OCI-LY7 (cell line): ENCODE results near the gene LAMA2. TPM values are rescaled to one million over a fixed set of nuclear protein-coding genes. Genes with fewer than 3 reads are reported as not detected.

Experiments
- BruUV-seq: library from RNA; stranded (reverse); fragments of 400-500 nt; replicated peaks from 2 replicates; lab custom pipeline; 2021; lab: Mats Ljungman, UMichigan
- CTCF ChIA-PET: fragments of 300-600 bp; sonication (Branson Sonifier 250); formaldehyde crosslinking; loops from one replicate; lab custom pipeline; 2022; ENCODE audit warnings: antibody characterized with exemption; ENCODE audit not compliant: unreplicated experiment; lab: Charles Lee
- POLR2A ChIA-PET: fragments of 300-600 bp; sonication (Branson Sonifier 250); formaldehyde crosslinking; loops from one replicate; lab custom pipeline; 2022; ENCODE audit warnings: antibody characterized with exemption; lab: Charles Lee
- DNase-seq: peaks from one replicate; pipeline ENCODE4 v3.0.0-alpha.2; 2015; ENCODE audit warnings: low spot score
- H2AFZ ChIP-seq: fragments of 200-600 bp; sonication (generic), shearing (Covaris generic); 2 replicates; pipeline ENCODE4 v1.6.1; 2014; ENCODE audit warnings: mild to moderate bottlenecking, antibody characterized with exemption, low read length, moderate library complexity
- H3K27ac ChIP-seq: fragments of 200-600 bp; sonication (generic); 2 replicates; pipeline ENCODE4 v1.5.1; 2014; ENCODE audit warnings: mixed run types, low read depth, mild to moderate bottlenecking, moderate library complexity, low read length, inconsistent platforms; ENCODE audit not compliant: poor library complexity, severe bottlenecking
- H3K36me3 ChIP-seq: fragments of 200-600 bp; sonication (generic); 2 replicates; pipeline ENCODE4 v1.6.1; 2014; ENCODE audit warnings: mild to moderate bottlenecking, antibody characterized with exemption, low read length, moderate library complexity, mixed read lengths; ENCODE audit not compliant: insufficient read depth
- H3K4me1 ChIP-seq: fragments of 200-600 bp; sonication (generic); 2 replicates; pipeline ENCODE4 v1.5.1; 2014; ENCODE audit warnings: mild to moderate bottlenecking, low read length; ENCODE audit not compliant: insufficient read depth, poor library complexity, severe bottlenecking
- H3K4me2 ChIP-seq: fragments of 200-600 bp; sonication (generic); 2 replicates; pipeline ENCODE4 v1.6.1; 2014; ENCODE audit warnings: mild to moderate bottlenecking, low read length
- H3K4me3 ChIP-seq: fragments of 200-600 bp; sonication (generic); 2 replicates; pipeline ENCODE4 v1.5.1; 2014; ENCODE audit warnings: mild to moderate bottlenecking, low read depth, low read length; ENCODE audit not compliant: poor library complexity, severe bottlenecking
- H3K79me2 ChIP-seq: fragments of 200-600 bp; sonication (generic); 2 replicates; pipeline ENCODE4 v1.6.1; 2016; ENCODE audit warnings: low read depth, mild to moderate bottlenecking, low read length, moderate library complexity, mixed read lengths; ENCODE audit not compliant: insufficient read depth
- H3K9me2 ChIP-seq: fragments of 200-600 bp; sonication (generic); 2 replicates; pipeline ENCODE4 v1.6.1; 2016; ENCODE audit warnings: mild to moderate bottlenecking, low read length, mixed read lengths; ENCODE audit not compliant: insufficient read depth
- H3K9me3 ChIP-seq: fragments of 200-600 bp; sonication (generic); 2 replicates; pipeline ENCODE4 v1.6.1; 2014; ENCODE audit warnings: mild to moderate bottlenecking, mixed run types, low read length, mixed read lengths
- H4K20me1 ChIP-seq: fragments of 200-600 bp; sonication (generic); 2 replicates; pipeline ENCODE4 v1.6.1; 2014; ENCODE audit warnings: mild to moderate bottlenecking, antibody characterized with exemption, low read length, moderate library complexity, mixed read lengths; ENCODE audit not compliant: insufficient read depth
- EZH2phosphoT487 ChIP-seq: fragments of 200-600 bp; sonication (generic); IDR thresholded peaks from 2 replicates; pipeline ENCODE4 v1.6.1; 2018; ENCODE audit warnings: low read depth, borderline replicate concordance, mild to moderate bottlenecking, mixed run types, antibody characterized with exemption, low read length, moderate library complexity, mixed read lengths
- intact Hi-C: fragments of 100-400 bp; cut with micrococcal nuclease; formaldehyde crosslinking; loops from one replicate; pipeline ENCODE4 v1.10.0; 2022; ENCODE audit not compliant: unreplicated experiment
- total RNA-seq, 2 experiments: library from RNA; depleted of rRNA in 1 of 2; stranded (reverse); fragments of >200 nt in 1 of 2; shearing (Covaris generic) in 1 of 2; gene quantifications; 2 replicates each; pipeline ENCODE4 v1.2.3, GENCODE V29; 2014 to 2022
- TF ChIP-seq, protein P1 (sequence below): fragments of 200-600 bp; sonication (generic); conservative IDR thresholded peaks from 2 replicates; pipeline ENCODE4 v1.5.1; 2014; ENCODE audit warnings: mild to moderate bottlenecking, antibody characterized with exemption, low read length, moderate library complexity, mixed read lengths

The LAMA2 gene
- total RNA-seq, 2 experiments from 2014 or later = not detected

DNA sequence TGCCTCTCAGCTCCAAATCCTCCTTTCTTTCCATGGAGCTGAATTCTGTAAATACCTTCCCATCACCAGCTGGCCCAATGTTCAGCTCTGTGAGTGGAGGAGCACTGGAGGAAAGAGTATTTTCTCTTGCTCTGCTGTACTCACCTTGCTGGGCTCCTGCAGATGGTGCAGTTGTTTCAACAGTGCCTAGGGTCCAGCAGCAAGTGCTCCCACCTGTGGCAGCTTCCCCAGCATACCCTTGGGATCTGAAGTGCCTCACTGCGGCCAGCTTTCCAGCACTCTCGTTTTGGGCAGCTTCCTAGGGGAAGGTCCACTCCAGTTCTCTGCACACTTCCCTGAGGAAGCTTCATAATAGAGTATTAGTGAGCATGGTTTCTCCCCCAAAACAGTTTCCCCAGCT, 656.1 kb downstream of the LAMA2 start:
- Histone ChIP-seq H4K20me1 (no peaks in the 10 kb centered on the region), H2AFZ (no peak overlapping the region), H3K36me3 (no peaks in the 10 kb centered on the region), H3K4me1 (no peaks in the 10 kb centered on the region), H3K27ac (no peak overlapping the region), H3K4me2 (no peak overlapping the region), H3K79me2 (no peaks in the 10 kb centered on the region), H3K4me3 (no peak overlapping the region), H3K9me2 (no peaks in the 10 kb centered on the region; the same call in 1 of the 2 replicates), H3K9me3 (no peaks in the 10 kb centered on the region)
- no peak for DNase-seq
- ChIA-PET POLR2A (interaction anchor here (0.6 kb wide), 1 partner anchor 750 kb away, joined by 4 read pairs; no protein-coding TSS in a partner anchor), CTCF (no interaction called here)
- intact Hi-C loops = no loop called here
- no TSS peak for BruUV-seq
- no peak for TF ChIP-seq EZH2phosphoT487
- TF ChIP-seq, protein P1, sequence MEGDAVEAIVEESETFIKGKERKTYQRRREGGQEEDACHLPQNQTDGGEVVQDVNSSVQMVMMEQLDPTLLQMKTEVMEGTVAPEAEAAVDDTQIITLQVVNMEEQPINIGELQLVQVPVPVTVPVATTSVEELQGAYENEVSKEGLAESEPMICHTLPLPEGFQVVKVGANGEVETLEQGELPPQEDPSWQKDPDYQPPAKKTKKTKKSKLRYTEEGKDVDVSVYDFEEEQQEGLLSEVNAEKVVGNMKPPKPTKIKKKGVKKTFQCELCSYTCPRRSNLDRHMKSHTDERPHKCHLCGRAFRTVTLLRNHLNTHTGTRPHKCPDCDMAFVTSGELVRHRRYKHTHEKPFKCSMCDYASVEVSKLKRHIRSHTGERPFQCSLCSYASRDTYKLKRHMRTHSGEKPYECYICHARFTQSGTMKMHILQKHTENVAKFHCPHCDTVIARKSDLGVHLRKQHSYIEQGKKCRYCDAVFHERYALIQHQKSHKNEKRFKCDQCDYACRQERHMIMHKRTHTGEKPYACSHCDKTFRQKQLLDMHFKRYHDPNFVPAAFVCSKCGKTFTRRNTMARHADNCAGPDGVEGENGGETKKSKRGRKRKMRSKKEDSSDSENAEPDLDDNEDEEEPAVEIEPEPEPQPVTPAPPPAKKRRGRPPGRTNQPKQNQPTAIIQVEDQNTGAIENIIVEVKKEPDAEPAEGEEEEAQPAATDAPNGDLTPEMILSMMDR = no peak

DNA sequence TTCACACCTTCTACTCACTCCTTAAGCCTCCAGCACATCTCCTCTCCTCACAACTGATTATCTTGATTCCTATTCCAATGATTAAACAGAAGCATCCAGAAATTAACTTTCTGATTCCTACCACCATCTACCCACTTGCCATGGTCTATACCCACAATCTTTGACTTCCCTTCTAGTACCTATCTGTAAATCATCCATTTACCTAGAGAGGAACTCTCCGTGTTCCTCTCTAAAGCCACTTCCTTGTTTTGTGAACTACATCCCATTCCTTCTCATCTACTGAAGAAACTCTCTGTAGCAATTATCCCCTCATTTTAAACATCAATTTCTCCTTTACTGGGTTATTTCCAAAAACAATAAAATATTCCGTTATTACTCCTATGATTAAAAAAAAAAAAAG, 659.8 kb downstream of the LAMA2 start:
- H3K27ac ChIP-seq = no peak overlapping the region
- no peaks in the 10 kb centered on the region for H3K9me3 ChIP-seq
- H3K4me3 ChIP-seq = no peak overlapping the region
- no peaks in the 10 kb centered on the region for H3K36me3 ChIP-seq
- DNase-seq = no peak
- no peaks in the 10 kb centered on the region for H3K79me2 ChIP-seq
- H2AFZ ChIP-seq = no peak overlapping the region
- no peaks in the 10 kb centered on the region; the same call in 1 of the 2 replicates for H3K9me2 ChIP-seq
- intact Hi-C loops = no loop called here
- ChIA-PET CTCF (no interaction called here), POLR2A (no interaction called here)
- TF ChIP-seq, protein P1 = no peak
- TF ChIP-seq EZH2phosphoT487 = no peak
- no peak overlapping the region for H3K4me2 ChIP-seq
- no peaks in the 10 kb centered on the region for H3K4me1 ChIP-seq
- H4K20me1 ChIP-seq = no peaks in the 10 kb centered on the region
- no TSS peak for BruUV-seq

DNA sequence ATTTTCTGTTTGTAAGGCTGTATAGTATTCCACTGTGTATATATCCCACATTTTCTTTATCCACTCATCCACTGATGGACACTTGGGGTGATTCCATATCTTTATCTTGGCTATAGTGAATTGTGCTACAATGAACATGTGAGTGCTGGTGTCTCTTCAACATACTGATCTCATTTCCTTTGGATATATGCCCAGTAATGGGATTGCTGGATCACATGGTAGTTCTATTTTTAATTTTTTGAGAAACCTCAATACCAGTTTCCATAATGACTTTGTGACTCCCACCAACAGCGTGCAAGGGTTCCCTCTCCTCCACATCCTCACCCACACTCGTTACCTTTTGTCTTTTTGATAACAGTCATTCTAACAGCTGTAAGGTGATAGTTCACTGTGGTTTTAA, 661.0 kb downstream of the LAMA2 start:
- POLR2A ChIA-PET = no interaction called here
- no peak for DNase-seq
- no peak overlapping the region for H3K4me2 ChIP-seq
- no peaks in the 10 kb centered on the region for H3K36me3 ChIP-seq
- no peak overlapping the region for H3K4me3 ChIP-seq
- H3K9me3 ChIP-seq = no peaks in the 10 kb centered on the region
- H3K9me2 ChIP-seq = no peaks in the 10 kb centered on the region; the same call in 1 of the 2 replicates
- H2AFZ ChIP-seq = no peak overlapping the region
- no TSS peak for BruUV-seq
- CTCF ChIA-PET = no interaction called here
- no peak overlapping the region for H3K27ac ChIP-seq
- TF ChIP-seq, protein P1 = no peak
- TF ChIP-seq EZH2phosphoT487 = no peak
- no peaks in the 10 kb centered on the region for H3K4me1 ChIP-seq
- intact Hi-C loops = no loop called here
- H3K79me2 ChIP-seq = no peaks in the 10 kb centered on the region
- no peaks in the 10 kb centered on the region for H4K20me1 ChIP-seq
